ENCODE results near the gene FZD2. TPM values are rescaled to one million over a fixed set of nuclear protein-coding genes. Genes with fewer than 3 reads are reported as not detected.

FZD2 gene
- total and polyA plus RNA-seq, 2 of the 13 experiments (the other 11 are each of a cell fraction or from before 2014, with no cell fraction given) = 0.07 to 0.13 TPM

DNA sequence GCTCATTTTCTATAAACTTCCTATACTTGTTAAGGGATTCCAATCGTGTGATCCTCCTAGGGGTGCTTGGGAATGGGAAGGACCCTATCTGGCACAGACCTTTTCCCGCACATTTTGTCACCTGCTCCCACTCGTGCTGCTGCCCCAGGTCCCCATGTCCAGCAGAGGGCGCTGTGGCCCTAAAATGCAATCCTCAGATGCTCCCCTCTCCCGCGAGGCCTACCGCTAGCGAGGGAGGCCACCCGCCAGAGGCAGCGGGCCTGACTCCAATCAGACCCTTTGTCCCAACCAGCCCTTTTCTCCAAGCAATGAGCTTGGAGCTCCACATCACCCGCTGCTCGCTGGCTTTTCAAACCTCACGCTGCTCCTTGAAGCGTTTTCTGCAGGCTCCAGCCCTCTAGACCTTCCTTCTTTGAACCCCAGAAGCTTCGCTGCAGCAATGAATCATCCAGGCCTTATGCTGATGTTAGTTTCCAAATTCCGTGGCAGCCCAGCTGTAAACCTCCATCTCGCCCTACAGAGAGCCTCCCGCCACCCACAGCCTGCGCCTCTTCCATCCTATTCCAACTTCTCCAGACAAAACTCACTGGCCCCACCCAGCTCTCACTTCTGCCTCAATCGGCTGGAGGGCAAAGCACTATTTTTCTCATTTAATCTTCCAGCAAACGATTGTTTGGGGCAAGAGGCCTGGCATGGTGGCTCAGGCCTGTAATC lies 23.6 kb upstream of the FZD2 start:
- Histone ChIP-seq H3K79me2 (ENCODE audit: insufficient read depth, low read length) (no peaks in the 10 kb centered on the region), H3K9ac (ENCODE audit: insufficient read depth, low read depth, low read length) (peak overlapping the region; percentile 48), H3K36me3 (replicated peaks in 1 of 2; ENCODE audit: control insufficient read depth in 1 of 2, insufficient read depth in 2 of 2, low read length in 2 of 2) (no peaks in the 10 kb centered on the region), H3K27me3 (ENCODE audit: control insufficient read depth in 1 of 2, insufficient read depth in 2 of 2, low read length in 2 of 2) (peaks cover 3 to 16% of the 10 kb centered on the region in 2 experiments; a peak in 2 of 5 replicates), H3K4me3 (replicated peaks in 1 of 3; ENCODE audit: insufficient read depth in 1 of 3, low read depth in 2 of 3, low read length in 3 of 3) (peak overlapping the region; percentile 12 to 56 (median 17); a peak in 2 of 6 replicates), H4K20me1 (ENCODE audit: insufficient read depth, low read length) (no peaks in the 10 kb centered on the region), H3K27ac (ENCODE audit: extremely low read length, insufficient read depth, low read length) (no peak overlapping the region), H3K4me2 (ENCODE audit: low read depth, low read length) (peak overlapping the region; percentile 67), H2AFZ (ENCODE audit: low read length) (peak overlapping the region; percentile 69), H3K4me1 (ENCODE audit: insufficient read depth, low read length) (peaks cover 16% of the 10 kb centered on the region), H3K9me3 (ENCODE audit: low read length) (no peaks in the 10 kb centered on the region)
- ChIA-PET CTCF (ENCODE audit: low intra/inter-chr PET ratio, low total read pairs) (interaction anchor here (0.7 to 3.2 kb wide), 5 partner anchors 9 to 331 kb away, joined by 3 to 30 read pairs (median 3); no protein-coding TSS in a partner anchor), POLR2A (interaction anchor here (1.0 to 1.4 kb wide), 2 partner anchors 10 to 30 kb away, joined by 3 to 4 read pairs; no protein-coding TSS in a partner anchor)
- peak; percentile 94 for FAIRE-seq
- BruUV-seq (replicated peaks) = no TSS peak
- in situ Hi-C loops (cut with HindIII; ENCODE audit: extremely low pct_ligation_motif_present, low pct_unique_long_range_greater_than_20kb) (loop anchor here (10.0 kb wide), 1 partner anchor 141 kb away; no protein-coding TSS in a partner anchor), intact Hi-C loops (cut with micrococcal nuclease; ENCODE audit: unreplicated experiment) (loop anchor here (1.0 kb wide), 2 partner anchors 103 to 139 kb away; no protein-coding TSS in a partner anchor)
- DNase-seq (ENCODE audit: low spot score) = peak; percentile 81
- ATAC-seq = peak; percentile 96
- 18% methylated on average over 20 of the region's 21 CpGs for WGBS (ENCODE audit: low lambda C conversion rate)
- 0 out of 2 replicates have a peak, but pooled peaks have one; percentile 61 for TF ChIP-seq MEIS1 (CRISPR knock-in tag; IDR thresholded peaks at IDR 0.05; ENCODE audit: borderline replicate concordance)
- TF ChIP-seq, protein P1, sequence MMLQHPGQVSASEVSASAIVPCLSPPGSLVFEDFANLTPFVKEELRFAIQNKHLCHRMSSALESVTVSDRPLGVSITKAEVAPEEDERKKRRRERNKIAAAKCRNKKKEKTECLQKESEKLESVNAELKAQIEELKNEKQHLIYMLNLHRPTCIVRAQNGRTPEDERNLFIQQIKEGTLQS (CRISPR knock-in tag; IDR thresholded peaks at IDR 0.05) = no peak
- no peak for TF ChIP-seq KDM4B (CRISPR knock-in tag; IDR thresholded peaks at IDR 0.05)
- peak; percentile 40 for TF ChIP-seq ASH2L (IDR thresholded peaks at IDR 0.05; ENCODE audit: insufficient read length, low read depth, low read length)
- no peak for TF ChIP-seq ATF5 (CRISPR knock-in tag; IDR thresholded peaks at IDR 0.05; ENCODE audit: low read depth)
- TF ChIP-seq, protein P2, sequence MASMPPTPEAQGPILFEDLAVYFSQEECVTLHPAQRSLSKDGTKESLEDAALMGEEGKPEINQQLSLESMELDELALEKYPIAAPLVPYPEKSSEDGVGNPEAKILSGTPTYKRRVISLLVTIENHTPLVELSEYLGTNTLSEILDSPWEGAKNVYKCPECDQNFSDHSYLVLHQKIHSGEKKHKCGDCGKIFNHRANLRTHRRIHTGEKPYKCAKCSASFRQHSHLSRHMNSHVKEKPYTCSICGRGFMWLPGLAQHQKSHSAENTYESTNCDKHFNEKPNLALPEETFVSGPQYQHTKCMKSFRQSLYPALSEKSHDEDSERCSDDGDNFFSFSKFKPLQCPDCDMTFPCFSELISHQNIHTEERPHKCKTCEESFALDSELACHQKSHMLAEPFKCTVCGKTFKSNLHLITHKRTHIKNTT (CRISPR knock-in tag; IDR thresholded peaks at IDR 0.05) = no peak
- no peak for TF ChIP-seq ZFP41 (CRISPR knock-in tag; IDR thresholded peaks at IDR 0.05; ENCODE audit: borderline replicate concordance)
- TF ChIP-seq SIX4 (CRISPR knock-in tag; IDR thresholded peaks at IDR 0.05) = no peak
- TF ChIP-seq, protein P3, sequence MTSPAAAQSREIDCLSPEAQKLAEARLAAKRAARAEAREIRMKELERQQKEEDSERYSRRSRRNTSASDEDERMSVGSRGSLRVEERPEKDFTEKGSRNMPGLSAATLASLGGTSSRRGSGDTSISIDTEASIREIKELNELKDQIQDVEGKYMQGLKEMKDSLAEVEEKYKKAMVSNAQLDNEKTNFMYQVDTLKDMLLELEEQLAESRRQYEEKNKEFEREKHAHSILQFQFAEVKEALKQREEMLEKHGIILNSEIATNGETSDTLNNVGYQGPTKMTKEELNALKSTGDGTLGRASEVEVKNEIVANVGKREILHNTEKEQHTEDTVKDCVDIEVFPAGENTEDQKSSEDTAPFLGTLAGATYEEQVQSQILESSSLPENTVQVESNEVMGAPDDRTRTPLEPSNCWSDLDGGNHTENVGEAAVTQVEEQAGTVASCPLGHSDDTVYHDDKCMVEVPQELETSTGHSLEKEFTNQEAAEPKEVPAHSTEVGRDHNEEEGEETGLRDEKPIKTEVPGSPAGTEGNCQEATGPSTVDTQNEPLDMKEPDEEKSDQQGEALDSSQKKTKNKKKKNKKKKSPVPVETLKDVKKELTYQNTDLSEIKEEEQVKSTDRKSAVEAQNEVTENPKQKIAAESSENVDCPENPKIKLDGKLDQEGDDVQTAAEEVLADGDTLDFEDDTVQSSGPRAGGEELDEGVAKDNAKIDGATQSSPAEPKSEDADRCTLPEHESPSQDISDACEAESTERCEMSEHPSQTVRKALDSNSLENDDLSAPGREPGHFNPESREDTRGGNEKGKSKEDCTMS (CRISPR knock-in tag; conservative IDR thresholded peaks at IDR 0.05) = no peak
- peak; percentile 99 for TF ChIP-seq STAG1 (CRISPR knock-in tag; IDR thresholded peaks at IDR 0.05)
- TF ChIP-seq ZNF34 (CRISPR knock-in tag; IDR thresholded peaks at IDR 0.05; ENCODE audit: borderline replicate concordance) = peak; percentile 47; the same call in 1 of the 2 replicates
- peak; percentile 44; the same call in 1 of the 2 replicates for TF ChIP-seq AHR (CRISPR knock-in tag; IDR thresholded peaks at IDR 0.05)
- no peak for TF ChIP-seq PPARG (CRISPR knock-in tag; conservative IDR thresholded peaks at IDR 0.05)
- TF ChIP-seq RFXAP (CRISPR knock-in tag; IDR thresholded peaks at IDR 0.05; ENCODE audit: borderline replicate concordance) = peak; percentile 48; the same call in 1 of the 2 replicates
- TF ChIP-seq ONECUT2 (CRISPR knock-in tag; IDR thresholded peaks at IDR 0.05) = no peak
- no peak for TF ChIP-seq ZNF780A (CRISPR knock-in tag; IDR thresholded peaks at IDR 0.05)
- peak; percentile 76 for TF ChIP-seq KLF15 (CRISPR knock-in tag; IDR thresholded peaks at IDR 0.05; ENCODE audit: borderline replicate concordance)
- TF ChIP-seq ARNT (IDR thresholded peaks at IDR 0.05) = no peak
- TF ChIP-seq ZNF230 (CRISPR knock-in tag; IDR thresholded peaks at IDR 0.05) = no peak
- no peak for TF ChIP-seq ZNF75D (CRISPR knock-in tag; IDR thresholded peaks at IDR 0.05; ENCODE audit: borderline replicate concordance)
